GM23248 (cell line): ENCODE results near the gene DUS2.

Experiments used
- EZH2 ChIP-seq: fragments of 200-600 bp; sonication (generic); IDR thresholded peaks from 2 replicates; pipeline ENCODE4 v1.6.1; 2018; ENCODE audit warnings: antibody characterized with exemption, mild to moderate bottlenecking; ENCODE audit not compliant: insufficient read depth, poor library complexity, severe bottlenecking
- EZH2phosphoT487 ChIP-seq: fragments of 200-600 bp; sonication (generic); IDR thresholded peaks from 2 replicates; pipeline ENCODE4 v1.6.1; 2018; ENCODE audit warnings: antibody characterized with exemption, moderate library complexity, mild to moderate bottlenecking, low read depth; ENCODE audit not compliant: insufficient read depth

GRCh38 chr16:68022728-68023537, at the start of gene DUS2, which contains the start of gene DDX28:
- TF ChIP-seq EZH2 (no peak), EZH2phosphoT487 (no peak)
